Measurements from ENCODE around the gene ZDHHC23.

The ZDHHC23 gene

GRCh38 chr3:113947372-113948014, at the start of gene ZDHHC23:
ZDHHC23 (plus strand) TSS chr3:113948013; CDS start chr3:113948803, 790 bp downstream.
- DNase-seq: peak; percentile 32 to 84

DNA sequence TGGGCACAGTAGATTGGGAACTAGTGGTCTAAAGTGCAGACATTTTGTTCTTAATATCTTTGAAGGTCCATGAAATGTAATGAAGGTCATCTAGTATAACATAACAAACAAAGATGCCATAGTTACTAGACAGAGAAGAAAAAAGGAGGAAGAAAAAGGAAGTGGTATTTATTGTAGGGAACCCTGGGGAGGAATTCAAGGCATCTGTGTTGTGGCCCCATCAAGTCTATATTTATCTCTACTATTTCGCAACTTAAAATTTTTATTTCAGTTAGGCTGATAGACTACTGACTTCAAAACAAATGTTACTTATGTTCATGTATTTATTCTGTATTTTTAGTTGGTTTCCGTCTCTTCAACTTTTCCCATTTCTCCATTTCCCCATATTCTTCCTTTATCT, 48.9 kb upstream of the ZDHHC23 start:
- no peak for DNase-seq

DNA sequence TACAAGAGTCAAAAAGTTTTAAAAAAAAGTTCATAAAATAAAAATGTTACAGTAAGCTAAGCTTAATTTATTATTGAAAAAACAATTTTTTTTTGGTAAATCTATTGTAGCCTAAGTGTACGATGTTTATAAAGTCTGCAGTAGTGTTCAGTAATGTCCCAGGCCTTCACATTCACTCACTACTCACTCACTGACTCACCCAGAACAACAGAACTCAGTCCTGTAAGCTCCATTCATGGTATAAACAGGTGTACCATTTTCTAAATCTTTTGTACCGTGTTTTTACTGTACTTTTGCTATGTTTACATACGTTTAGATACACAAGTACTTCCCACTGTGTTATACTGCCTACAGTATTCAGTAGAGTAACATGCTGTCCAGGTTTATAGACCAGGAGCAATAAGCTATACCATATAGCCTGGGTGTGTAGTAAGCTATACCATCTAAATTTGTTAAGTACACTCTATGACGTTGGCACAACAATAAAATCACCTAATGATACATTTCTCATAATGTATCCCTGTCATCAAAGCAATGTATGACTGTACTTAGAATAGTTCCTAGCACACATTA, 41.2 kb upstream of the ZDHHC23 start:
- no peak for DNase-seq

GRCh38 chr3:113908133-113908532, 39.7 kb upstream of the ZDHHC23 start:
- DNase-seq: no peak

GRCh38 chr3:113910966-113911365, 36.8 kb upstream of the ZDHHC23 start:
- no peak for DNase-seq

DNA sequence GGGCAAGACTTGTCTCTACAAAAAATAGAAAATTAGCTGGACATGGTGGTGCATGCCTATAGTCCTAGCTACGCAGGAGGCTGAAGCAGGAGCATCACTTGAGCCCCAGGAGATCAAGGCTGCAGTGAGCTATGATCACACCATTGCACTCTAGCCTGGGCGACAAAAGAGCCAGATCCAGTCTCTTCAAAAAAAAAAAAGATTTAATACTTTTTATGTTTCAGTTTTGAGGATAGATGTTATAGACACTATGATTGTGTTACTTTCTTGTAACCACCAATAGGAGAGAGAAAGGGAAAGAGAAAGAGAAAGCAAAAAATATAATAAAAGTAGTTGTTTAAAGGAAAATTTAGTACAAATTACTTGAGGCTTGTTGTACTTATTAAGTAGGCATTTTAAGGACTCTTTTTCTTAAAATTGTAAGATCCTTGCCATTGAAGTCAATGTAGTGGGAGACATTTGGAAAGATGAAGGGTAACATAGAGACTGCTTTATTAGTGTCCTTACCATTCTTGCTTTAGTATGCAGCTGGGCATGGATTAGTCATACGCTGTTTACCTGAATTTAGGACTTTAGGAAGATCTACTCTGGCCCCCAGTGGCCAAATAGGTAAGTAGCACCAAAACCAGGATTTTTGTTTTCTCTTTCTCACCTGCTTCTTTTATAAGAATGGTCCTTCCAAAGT, 35.1 kb upstream of the ZDHHC23 start:
- DNase-seq: peak; percentile 10 to 60

DNA sequence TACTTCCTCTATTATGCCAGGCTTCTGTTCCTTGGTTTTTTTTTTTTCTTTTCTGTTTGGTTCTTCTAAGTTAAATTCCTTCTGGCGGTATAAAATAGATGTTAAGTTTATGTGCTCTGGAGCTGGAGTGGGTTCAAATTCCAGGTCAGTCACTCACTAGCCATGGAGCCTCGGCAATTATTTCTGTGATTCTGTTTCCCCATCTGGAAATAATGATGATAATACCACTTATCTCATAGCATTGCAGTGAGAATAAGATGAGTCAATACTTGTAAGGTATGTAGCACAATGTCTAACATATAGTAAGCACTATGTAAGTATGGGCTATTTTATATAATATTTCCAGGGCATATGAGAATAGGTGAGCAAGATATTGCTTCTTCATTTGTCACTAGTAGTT, 33.2 kb upstream of the ZDHHC23 start:
- no peak for DNase-seq

- no peak for DNase-seq
Measured at GRCh38 chr3:113927556-113927955, 20.3 kb upstream of the ZDHHC23 start.

GRCh38 chr3:113946831-113947230, 982 bp upstream of the ZDHHC23 start:
- DNase-seq: no peak

- peak; percentile 15 to 84 for DNase-seq
Measured at GRCh38 chr3:113948015-113948917, 453 bp downstream of the ZDHHC23 start.

GRCh38 chr3:113952921-113953320, 5.1 kb downstream of the ZDHHC23 start:
- no peak for DNase-seq

- DNase-seq: no peak
Measured at GRCh38 chr3:113953677-113954076, 5.9 kb downstream of the ZDHHC23 start.

DNA sequence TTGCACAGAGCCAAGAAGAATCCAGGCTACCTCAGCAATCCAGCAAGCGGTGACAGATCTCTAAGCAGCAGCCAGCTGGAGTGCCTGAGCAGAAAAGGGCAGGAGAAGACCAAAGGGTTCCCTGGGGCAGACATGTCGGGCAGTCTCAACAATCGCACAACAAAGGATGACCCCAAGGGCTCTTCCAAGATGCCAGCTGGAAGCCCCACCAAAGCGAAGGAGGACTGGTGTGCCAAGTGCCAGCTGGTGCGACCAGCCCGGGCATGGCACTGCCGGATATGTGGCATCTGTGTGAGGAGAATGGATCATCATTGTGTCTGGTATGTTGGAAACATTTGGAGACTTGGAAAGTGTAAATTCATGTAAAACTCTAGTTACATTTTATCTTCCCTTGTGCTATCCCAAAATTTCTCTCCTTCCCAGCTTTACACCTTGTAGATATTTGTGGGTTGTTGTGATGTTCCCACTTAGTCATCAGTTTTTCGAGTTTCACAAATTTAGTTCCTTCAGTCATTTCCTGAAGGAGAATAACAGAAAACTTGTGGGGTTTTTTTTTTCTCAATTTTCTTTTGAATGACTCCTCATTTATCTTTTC, 6.4 kb downstream of the ZDHHC23 start:
- DNase-seq: no peak

DNA sequence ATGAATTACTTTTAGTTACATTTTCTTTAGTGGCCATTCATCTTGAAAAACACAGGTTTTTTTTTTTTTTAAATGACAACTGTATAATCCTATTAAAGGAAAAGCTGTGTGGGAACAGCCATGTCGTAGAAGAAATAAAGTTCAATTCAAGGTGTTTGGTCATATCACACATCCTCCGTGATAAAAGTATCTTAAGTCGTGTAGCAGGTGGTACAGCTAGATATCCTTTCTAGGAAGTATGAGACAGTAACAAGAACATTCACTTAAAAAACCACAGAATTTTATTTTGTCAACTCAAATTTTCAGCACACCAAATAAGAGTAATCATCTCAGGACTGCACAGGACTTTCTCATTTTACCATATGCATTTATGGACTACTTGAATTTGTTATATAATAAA, 16.1 kb downstream of the ZDHHC23 start:
- DNase-seq: no peak

DNA sequence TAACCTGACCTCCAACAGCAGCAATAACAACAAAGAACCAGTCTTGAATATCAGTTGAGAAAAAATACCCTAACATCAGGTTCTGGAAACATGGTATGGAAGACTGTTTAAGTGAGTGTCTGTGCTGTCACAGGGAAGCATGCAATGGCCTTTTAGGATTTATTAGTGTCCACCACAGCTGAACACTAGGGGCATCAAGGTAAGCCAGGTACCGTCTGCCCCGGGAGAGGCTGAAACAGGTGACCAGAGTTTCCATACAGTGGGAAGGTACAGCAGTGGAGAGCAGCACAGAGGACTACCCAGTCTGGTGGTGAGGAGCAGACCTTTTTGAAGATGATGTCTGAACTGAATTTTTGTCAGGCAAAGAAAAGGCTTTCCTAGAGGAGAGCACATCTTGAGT, 18.4 kb downstream of the ZDHHC23 start:
- peak in 1 of 2 experiments; percentile 2 for DNase-seq

GRCh38 chr3:113968986-113969385, 21.2 kb downstream of the ZDHHC23 start:
- DNase-seq: no peak

DNA sequence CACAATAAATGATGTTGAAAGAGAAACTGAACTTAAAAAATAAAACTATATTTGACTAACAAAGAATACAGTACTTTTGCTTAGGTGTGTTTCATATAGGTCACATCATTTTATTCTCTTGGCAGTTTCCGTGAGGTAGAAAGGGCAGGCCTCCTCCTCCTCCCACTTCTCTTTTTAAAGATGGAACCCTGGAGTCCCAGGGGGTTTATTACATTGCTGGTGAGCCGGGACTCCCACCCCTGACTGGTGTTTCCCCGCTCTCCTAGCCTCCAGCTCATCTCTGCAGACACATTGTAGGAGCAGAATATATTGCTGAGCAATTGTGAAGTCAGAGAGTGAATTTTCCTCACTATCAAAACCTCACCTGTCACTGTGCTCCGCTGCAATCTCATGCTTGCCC, 30.0 kb downstream of the ZDHHC23 start:
- DNase-seq: no peak

DNA sequence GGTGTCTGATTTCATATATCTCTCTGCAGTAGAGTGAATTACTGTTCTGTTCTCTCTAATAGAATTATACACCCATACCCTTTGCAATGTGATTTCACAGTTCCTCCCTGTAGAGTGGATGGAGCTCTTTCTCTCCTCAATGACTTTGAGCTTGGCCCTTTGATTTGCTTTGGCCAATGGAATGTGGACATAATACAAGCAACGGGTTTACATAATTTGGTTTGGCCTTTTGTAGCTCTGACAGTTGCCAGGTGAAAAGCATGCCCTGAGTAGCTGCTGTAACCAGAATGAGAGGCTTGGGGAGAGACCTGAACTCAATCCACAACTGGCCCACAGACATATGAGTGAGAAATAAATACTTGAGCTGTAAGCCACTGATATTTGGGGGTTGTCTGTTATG, 32.1 kb downstream of the ZDHHC23 start:
- DNase-seq: peak; percentile 80 to 84

- no peak for DNase-seq
Measured at GRCh38 chr3:113981803-113982202, 34.0 kb downstream of the ZDHHC23 start.

GRCh38 chr3:113983544-113983943, 35.7 kb downstream of the ZDHHC23 start:
- no peak for DNase-seq

DNA sequence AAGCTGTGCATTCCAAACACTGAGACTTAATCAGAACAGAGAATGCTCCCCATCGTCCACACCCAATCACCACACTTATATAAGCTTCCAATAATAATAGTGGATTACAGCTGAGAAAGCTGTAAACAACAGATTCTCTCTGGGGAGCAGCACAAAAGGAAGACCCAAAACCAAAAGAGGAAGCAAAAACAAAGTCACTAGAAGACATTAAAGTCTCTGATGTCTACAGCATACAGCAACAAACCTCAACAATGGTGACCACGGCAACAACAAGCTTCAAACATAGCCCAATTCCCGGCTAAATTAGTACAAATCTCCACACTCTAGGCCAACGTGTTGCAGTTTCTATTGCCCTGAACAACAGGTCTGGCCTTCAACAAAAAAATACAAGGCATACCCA, 37.7 kb downstream of the ZDHHC23 start:
- DNase-seq: no peak

DNA sequence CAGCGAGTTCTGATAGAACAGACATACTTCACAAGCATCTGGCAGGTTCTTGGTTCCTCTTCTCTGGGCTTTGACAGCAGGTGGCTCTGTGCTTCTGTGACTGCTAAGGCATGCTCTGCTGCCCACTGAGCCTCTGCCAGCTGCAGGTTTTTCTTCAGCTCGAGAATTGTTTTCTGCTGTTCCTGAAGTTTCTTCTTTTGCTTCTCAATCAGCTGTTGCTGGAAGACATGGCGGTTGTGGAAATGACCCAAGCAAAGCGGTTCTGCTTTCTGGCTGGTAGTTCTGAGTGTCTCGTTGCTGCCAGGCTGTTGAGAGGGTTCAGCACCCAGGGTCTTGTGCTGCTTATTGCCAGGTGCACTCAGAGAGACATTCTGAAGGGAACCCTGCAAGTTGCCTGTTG, 57.7 kb downstream of the ZDHHC23 start:
- no peak for DNase-seq
